Stimulated activated naive B cell treated with anti-CD40 and anti-IgM and Interleukin-4, amounts not matched to agents 10 μg/mL and 1 μg/mL and 100 μg/mL, for 72 hours (primary cell): ENCODE data around the gene CERS6.
A peak's percentile ranks its signal among the peaks of the same experiment; 100 is the strongest.

Experiments
- ATAC-seq, 2 donors: fragments of 150-1000 bp; cut with Tn5 transposase; replicated peaks; 2 replicates each; pipeline ENCODE4 v1.10.0; 2021; ENCODE audit warnings: moderate library complexity in 1 of 2
- DNase-seq: peaks from one replicate; pipeline ENCODE4 v3.0.0; 2021
- H3K27ac Mint-ChIP-seq: one replicate; pipeline ENCODE4 v1.8.0; 2022; ENCODE audit warnings: mild to moderate bottlenecking, mixed read lengths
- H3K27me3 Mint-ChIP-seq, 2 donors: one replicate each; pipeline ENCODE4 v1.8.0; 2022; ENCODE audit warnings: mixed read lengths in 2 of 2
- H3K36me3 Mint-ChIP-seq, 2 donors: one replicate each; pipeline ENCODE4 v1.8.0; 2022; ENCODE audit warnings: mixed read lengths in 2 of 2, mild to moderate bottlenecking in 1 of 2
- H3K4me1 Mint-ChIP-seq, 2 donors: one replicate each; pipeline ENCODE4 v1.8.0; 2022; ENCODE audit warnings: mixed read lengths in 2 of 2, mild to moderate bottlenecking in 1 of 2
- H3K4me3 Mint-ChIP-seq, 2 donors: one replicate each; pipeline ENCODE4 v1.8.0; 2022; ENCODE audit warnings: mild to moderate bottlenecking in 2 of 2, mixed read lengths in 2 of 2, moderate library complexity in 1 of 2
- H3K9me3 Mint-ChIP-seq, 2 donors: one replicate each; pipeline ENCODE4 v1.8.0; 2022; ENCODE audit warnings: mixed read lengths in 2 of 2, mild to moderate bottlenecking in 1 of 2

CERS6 gene

GRCh38 chr2:168624028-168624427 lies 168.0 kb downstream of the CERS6 start:
- H3K4me3 Mint-ChIP-seq, result no peak overlapping the region

GRCh38 chr2:168626096-168626495 lies 170.0 kb downstream of the CERS6 start:
- Mint-ChIP-seq H3K27me3 (no peaks in the 10 kb centered on the region), H3K36me3 (peaks cover 0 to 4% of the 10 kb centered on the region in 2 donors), H3K9me3 (no peaks in the 10 kb centered on the region), H3K4me1 (peaks cover 28 to 60% of the 10 kb centered on the region in 2 donors), H3K4me3 (peak overlapping the region in 1 of 2 donors; percentile 39), H3K27ac (peak overlapping the region; percentile 88)
- ATAC-seq, result peak; percentile 71 to 80
- DNase-seq, result no peak

More at GRCh38 chr2:168624028-168624427, 168.0 kb downstream of the CERS6 start:
- peaks cover 0 to 4% of the 10 kb centered on the region in 2 donors for H3K36me3 Mint-ChIP-seq
- DNase-seq (no peak), ATAC-seq (peak; percentile 41 to 57)
- H3K4me1 Mint-ChIP-seq, result peaks cover 32 to 68% of the 10 kb centered on the region in 2 donors
- no peaks in the 10 kb centered on the region for H3K9me3 Mint-ChIP-seq
- H3K27me3 Mint-ChIP-seq, result no peaks in the 10 kb centered on the region
- no peak overlapping the region for H3K27ac Mint-ChIP-seq

DNA sequence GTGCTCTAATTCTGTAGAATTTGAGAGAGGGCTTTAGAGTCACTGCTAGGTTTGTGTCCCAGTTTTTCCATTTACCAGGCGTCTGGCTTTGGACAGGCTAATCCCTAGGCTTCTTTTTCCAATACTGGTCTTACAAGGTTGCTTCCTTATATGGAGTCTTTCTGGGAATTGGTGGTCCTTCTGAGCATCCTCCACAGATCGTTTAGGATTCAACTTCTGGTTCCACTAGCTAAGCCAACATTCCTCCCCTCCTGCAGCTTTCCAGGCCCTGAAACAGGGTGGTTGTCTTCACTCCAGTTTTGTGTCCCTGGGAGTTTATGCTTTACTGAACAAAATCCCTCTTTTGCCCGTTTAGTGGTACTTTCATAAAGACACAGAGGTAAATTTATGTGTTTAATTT lies 170.6 kb downstream of the CERS6 start:
- Mint-ChIP-seq H3K4me1 (peaks cover 24 to 54% of the 10 kb centered on the region in 2 donors), H3K36me3 (peaks cover 0 to 4% of the 10 kb centered on the region in 2 donors), H3K27me3 (no peaks in the 10 kb centered on the region), H3K4me3 (no peak overlapping the region), H3K27ac (peak overlapping the region; percentile 88), H3K9me3 (no peaks in the 10 kb centered on the region)
- DNase-seq (no peak), ATAC-seq (no peak)

GRCh38 chr2:168632709-168633121 lies 176.6 kb downstream of the CERS6 start:
- Mint-ChIP-seq H3K36me3 (peaks cover 8% of the 10 kb centered on the region in 2 donors), H3K4me1 (peaks cover 18 to 30% of the 10 kb centered on the region in 2 donors), H3K27ac (peak overlapping the region; percentile 14), H3K27me3 (no peaks in the 10 kb centered on the region), H3K4me3 (peak overlapping the region; percentile 2 to 22), H3K9me3 (no peaks in the 10 kb centered on the region)
- peak; percentile 67 to 79 for ATAC-seq
- no peak for DNase-seq

- Mint-ChIP-seq H3K27ac (no peak overlapping the region), H3K4me1 (peaks cover 13 to 25% of the 10 kb centered on the region in 2 donors), H3K9me3 (no peaks in the 10 kb centered on the region), H3K36me3 (peaks cover 5 to 8% of the 10 kb centered on the region in 2 donors), H3K27me3 (no peaks in the 10 kb centered on the region), H3K4me3 (no peak overlapping the region)
- peak; percentile 61 to 78 for ATAC-seq
- DNase-seq, result no peak
Measured at GRCh38 chr2:168633200-168633599, 177.1 kb downstream of the CERS6 start.

GRCh38 chr2:168633895-168634294 lies 177.8 kb downstream of the CERS6 start:
- Mint-ChIP-seq H3K4me3 (no peak overlapping the region), H3K36me3 (peaks cover 4 to 8% of the 10 kb centered on the region in 2 donors), H3K4me1 (peaks cover 12 to 19% of the 10 kb centered on the region in 2 donors), H3K27me3 (no peaks in the 10 kb centered on the region), H3K9me3 (no peaks in the 10 kb centered on the region), H3K27ac (no peak overlapping the region)
- DNase-seq (no peak), ATAC-seq (peak; percentile 66 to 80)

GRCh38 chr2:168635065-168635577 lies 179.0 kb downstream of the CERS6 start:
- Mint-ChIP-seq H3K27ac (peak overlapping the region; percentile 25), H3K36me3 (peaks cover 4 to 8% of the 10 kb centered on the region in 2 donors), H3K27me3 (no peaks in the 10 kb centered on the region), H3K4me3 (no peak overlapping the region), H3K4me1 (peaks cover 12 to 27% of the 10 kb centered on the region in 2 donors), H3K9me3 (no peaks in the 10 kb centered on the region)
- no peak for DNase-seq
- ATAC-seq, result no peak

GRCh38 chr2:168639018-168639417 lies 182.9 kb downstream of the CERS6 start:
- no peaks in the 10 kb centered on the region for H3K27me3 Mint-ChIP-seq
- H3K4me1 Mint-ChIP-seq, result peaks cover 9 to 25% of the 10 kb centered on the region in 2 donors
- H3K27ac Mint-ChIP-seq, result no peak overlapping the region
- no peaks in the 10 kb centered on the region for H3K9me3 Mint-ChIP-seq
- H3K4me3 Mint-ChIP-seq, result no peak overlapping the region
- H3K36me3 Mint-ChIP-seq, result peaks cover 13 to 21% of the 10 kb centered on the region in 2 donors
- DNase-seq, result no peak
- no peak for ATAC-seq

DNA sequence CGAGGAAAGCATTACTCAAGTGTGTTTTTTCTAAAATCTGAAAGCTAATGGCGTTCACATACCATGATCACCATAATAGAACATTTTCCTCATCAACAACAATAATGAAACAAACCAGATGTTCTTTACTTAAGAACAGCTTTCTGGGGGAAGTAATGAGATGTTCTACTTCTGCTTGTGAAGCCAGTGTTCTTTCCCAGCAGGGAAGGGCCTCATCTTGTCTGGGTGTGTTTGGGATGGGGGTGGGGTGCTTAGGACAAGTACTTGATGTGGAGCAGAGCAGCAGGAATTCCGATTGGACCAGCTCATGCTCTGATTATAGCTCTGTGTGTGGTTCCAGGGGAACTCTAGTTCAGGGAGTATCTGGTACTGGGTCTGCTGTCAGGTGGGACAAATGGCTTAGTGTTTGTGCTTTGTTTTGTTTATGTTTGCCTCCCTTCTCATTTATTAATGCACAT lies 183.4 kb downstream of the CERS6 start:
- ATAC-seq (no peak), DNase-seq (no peak)
- no peaks in the 10 kb centered on the region for H3K27me3 Mint-ChIP-seq
- peaks cover 12 to 29% of the 10 kb centered on the region in 2 donors for H3K4me1 Mint-ChIP-seq
- peaks cover 16 to 26% of the 10 kb centered on the region in 2 donors for H3K36me3 Mint-ChIP-seq
- H3K9me3 Mint-ChIP-seq, result no peaks in the 10 kb centered on the region
- no peak overlapping the region for H3K27ac Mint-ChIP-seq
- no peak overlapping the region for H3K4me3 Mint-ChIP-seq

- Mint-ChIP-seq H3K4me3 (no peak overlapping the region), H3K4me1 (peaks cover 12 to 26% of the 10 kb centered on the region in 2 donors), H3K9me3 (no peaks in the 10 kb centered on the region), H3K27ac (no peak overlapping the region), H3K36me3 (peaks cover 16 to 27% of the 10 kb centered on the region in 2 donors), H3K27me3 (no peaks in the 10 kb centered on the region)
- no peak for ATAC-seq
- DNase-seq, result no peak
Measured at GRCh38 chr2:168640039-168640438, 184.0 kb downstream of the CERS6 start.

DNA sequence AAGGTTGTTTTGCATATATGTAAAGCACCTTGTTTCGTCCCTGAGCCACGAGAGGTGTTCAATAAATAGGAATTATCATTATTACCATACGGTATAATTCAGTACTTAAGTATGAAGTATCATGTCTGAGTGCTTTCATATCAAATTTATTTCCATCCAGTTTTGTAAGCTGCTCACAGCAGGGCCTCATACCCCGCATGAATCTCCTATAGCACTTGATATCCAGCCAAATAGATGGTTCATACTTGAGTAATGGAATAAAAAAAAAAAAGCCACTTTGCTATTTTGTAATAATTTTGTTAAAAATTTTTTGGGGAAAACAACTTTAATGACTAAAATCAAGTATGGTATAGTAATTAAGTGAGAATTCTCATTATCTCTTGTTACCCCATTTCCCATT lies 185.6 kb downstream of the CERS6 start:
- Mint-ChIP-seq H3K36me3 (peaks cover 14 to 32% of the 10 kb centered on the region in 2 donors), H3K27me3 (no peaks in the 10 kb centered on the region), H3K27ac (no peak overlapping the region), H3K4me1 (peaks cover 14 to 28% of the 10 kb centered on the region in 2 donors), H3K4me3 (no peak overlapping the region), H3K9me3 (peaks cover 3 to 4% of the 10 kb centered on the region in 2 donors)
- DNase-seq, result no peak
- no peak for ATAC-seq

DNA sequence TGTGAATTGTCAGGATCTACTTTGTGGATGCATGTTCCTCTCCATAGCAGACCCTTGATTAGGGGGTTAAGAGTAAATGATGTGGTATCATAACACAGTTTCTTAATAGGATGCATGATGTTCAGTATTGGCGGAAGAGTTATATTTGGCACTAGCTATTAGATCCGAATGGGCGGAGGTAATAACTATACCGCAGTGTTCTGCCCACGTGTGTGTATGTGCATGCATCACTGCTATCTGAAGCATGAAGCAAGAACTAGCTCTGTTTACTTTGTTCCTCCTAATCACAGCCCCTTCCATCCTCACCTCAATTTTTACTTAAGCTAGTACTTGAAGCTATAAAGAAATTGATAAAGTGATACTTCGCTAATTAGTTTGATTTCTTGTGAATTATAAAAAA lies 186.8 kb downstream of the CERS6 start:
- H3K27ac Mint-ChIP-seq, result no peak overlapping the region
- H3K27me3 Mint-ChIP-seq, result no peaks in the 10 kb centered on the region
- DNase-seq, result no peak
- no peak for ATAC-seq
- H3K9me3 Mint-ChIP-seq, result peaks cover 3 to 4% of the 10 kb centered on the region in 2 donors
- H3K4me3 Mint-ChIP-seq, result no peak overlapping the region
- peaks cover 12 to 31% of the 10 kb centered on the region in 2 donors for H3K36me3 Mint-ChIP-seq
- H3K4me1 Mint-ChIP-seq, result peaks cover 16 to 28% of the 10 kb centered on the region in 2 donors

GRCh38 chr2:168643979-168644378 lies 187.9 kb downstream of the CERS6 start:
- Mint-ChIP-seq H3K27ac (no peak overlapping the region), H3K27me3 (no peaks in the 10 kb centered on the region), H3K4me3 (no peak overlapping the region), H3K9me3 (peaks cover 3 to 4% of the 10 kb centered on the region in 2 donors), H3K4me1 (peaks cover 16 to 28% of the 10 kb centered on the region in 2 donors), H3K36me3 (peaks cover 12 to 31% of the 10 kb centered on the region in 2 donors)
- DNase-seq (no peak), ATAC-seq (no peak)

- no peak overlapping the region for H3K27ac Mint-ChIP-seq
- H3K9me3 Mint-ChIP-seq, result peaks cover 3 to 4% of the 10 kb centered on the region in 2 donors
Measured at GRCh38 chr2:168645696-168646338, 189.7 kb downstream of the CERS6 start.

DNA sequence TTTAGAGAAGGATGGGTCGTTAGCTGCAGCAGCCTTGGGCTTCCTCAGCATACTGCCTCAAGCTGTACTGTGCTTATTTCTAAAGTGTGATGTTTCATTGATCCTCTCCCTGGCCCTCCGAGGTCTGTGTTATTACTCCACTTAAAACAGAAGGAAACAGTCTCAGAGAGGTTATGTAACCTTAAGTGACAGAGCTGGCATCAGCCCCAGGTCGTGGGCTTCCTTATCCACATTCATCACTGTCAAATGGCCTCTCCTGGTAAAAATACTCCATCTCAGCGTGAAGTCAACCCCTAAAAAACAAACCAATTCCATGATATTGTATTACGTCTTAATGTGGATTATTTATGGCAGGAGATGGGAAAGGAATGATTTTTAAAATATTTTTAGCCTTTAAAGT lies 193.0 kb downstream of the CERS6 start:
- peaks cover 4 to 6% of the 10 kb centered on the region in 2 donors for H3K9me3 Mint-ChIP-seq
- H3K27me3 Mint-ChIP-seq, result no peaks in the 10 kb centered on the region
- ATAC-seq, result no peak
- peaks cover 14 to 29% of the 10 kb centered on the region in 2 donors for H3K4me1 Mint-ChIP-seq
- no peak overlapping the region for H3K4me3 Mint-ChIP-seq
- no peak overlapping the region for H3K27ac Mint-ChIP-seq
- no peak for DNase-seq
- H3K36me3 Mint-ChIP-seq, result peaks cover 2 to 31% of the 10 kb centered on the region in 2 donors

More at GRCh38 chr2:168645696-168646338, 189.7 kb downstream of the CERS6 start:
- ATAC-seq (no peak), DNase-seq (no peak)
- no peaks in the 10 kb centered on the region for H3K27me3 Mint-ChIP-seq
- peaks cover 11 to 33% of the 10 kb centered on the region in 2 donors for H3K36me3 Mint-ChIP-seq
- H3K4me1 Mint-ChIP-seq, result peaks cover 17 to 30% of the 10 kb centered on the region in 2 donors
- no peak overlapping the region for H3K4me3 Mint-ChIP-seq
